NCI-H2107 (cell line): Measurements from ENCODE around the gene PPP1R26.
"Not testable (repeated sequence)": the region's sequence is repeated elsewhere in the genome, so short reads cannot be mapped to it uniquely, and the experiment has no call there.

ENCODE experiments used
- DNase-seq: peaks from one replicate; lab custom pipeline; 2025; lab: John Stamatoyannopoulos, UW

PPP1R26 gene

GRCh38 chr9:135521608-135522095 lies 42.1 kb downstream of the PPP1R26 start:
- no peak for DNase-seq

GRCh38 chr9:135522137-135522877 lies 42.7 kb downstream of the PPP1R26 start:
- DNase-seq: no peak

- DNase-seq: no peak
These were observed 43.3 kb downstream of the PPP1R26 start for GRCh38 chr9:135522931-135523330.

- no peak for DNase-seq
These were observed 44.0 kb downstream of the PPP1R26 start for GRCh38 chr9:135523521-135524129.

GRCh38 chr9:135524130-135524861 lies 44.7 kb downstream of the PPP1R26 start:
- no peak for DNase-seq

GRCh38 chr9:135525241-135526088 lies 45.9 kb downstream of the PPP1R26 start:
- no peak for DNase-seq

GRCh38 chr9:135526089-135526729 lies 46.6 kb downstream of the PPP1R26 start:
- DNase-seq: no peak

- no peak for DNase-seq
These were observed 47.4 kb downstream of the PPP1R26 start for GRCh38 chr9:135526730-135527571.

GRCh38 chr9:135528842-135529435 lies 49.4 kb downstream of the PPP1R26 start:
- not testable (repeated sequence) for DNase-seq

- DNase-seq: no peak
These were observed 50.6 kb downstream of the PPP1R26 start for GRCh38 chr9:135530146-135530545.

- no peak for DNase-seq
These were observed 51.5 kb downstream of the PPP1R26 start for GRCh38 chr9:135531096-135531495.

GRCh38 chr9:135533113-135533512 lies 53.5 kb downstream of the PPP1R26 start:
- DNase-seq: no peak

GRCh38 chr9:135533674-135534073 lies 54.1 kb downstream of the PPP1R26 start:
- no peak for DNase-seq

GRCh38 chr9:135534192-135534711 lies 54.7 kb downstream of the PPP1R26 start:
- DNase-seq: not testable (repeated sequence)

- not testable (repeated sequence) for DNase-seq
These were observed 55.2 kb downstream of the PPP1R26 start for GRCh38 chr9:135534826-135535225.

- not testable (repeated sequence) for DNase-seq
These were observed 56.0 kb downstream of the PPP1R26 start for GRCh38 chr9:135535631-135536030.

GRCh38 chr9:135536216-135536615 lies 56.6 kb downstream of the PPP1R26 start:
- DNase-seq: no peak
